K562 (cell line): Measurements from ENCODE around the gene MOB1A. TPM values are rescaled to one million over a fixed set of nuclear protein-coding genes. Genes with fewer than 3 reads are reported as not detected.

Experiments
- FOXA1 ChIP-seq: fragments of 450-650 bp; IDR thresholded peaks from 2 replicates; pipeline ENCODE4 v1.6.1; 2016; ENCODE audit warnings: mild to moderate bottlenecking, borderline replicate concordance
- GABPA ChIP-seq: fragments of 200-800 bp; sonication (Bioruptor generic); conservative IDR thresholded peaks from 2 replicates; pipeline ENCODE4 v1.6.1; 2016; ENCODE audit warnings: low read depth, missing genetic modification characterization, missing compliant biosample characterization
- HNRNPH1 ChIP-seq: fragments of 200-400 bp; formaldehyde crosslinking; optimal IDR thresholded peaks from 2 replicates; pipeline ENCODE3; 2017; ENCODE audit warnings: low read depth, mild to moderate bottlenecking, low read length, moderate library complexity
- KLF1 ChIP-seq: fragments of 450-650 bp; IDR thresholded peaks from 2 replicates; pipeline ENCODE4 v1.6.1; 2016; ENCODE audit warnings: missing genetic modification characterization, missing compliant biosample characterization
- KLF16 ChIP-seq: IDR thresholded peaks from 2 replicates; pipeline ENCODE4 v1.6.1; 2016; ENCODE audit warnings: antibody characterized with exemption
- MLLT1 ChIP-seq, 2 experiments: fragments of 450-650 bp; IDR thresholded peaks; 2 replicates each; pipeline ENCODE4 v1.6.1; 2016
- NR2C1 ChIP-seq, 2 experiments: fragments of 450-650 bp; IDR thresholded peaks; 2 replicates each; pipeline ENCODE4 v1.6.1; 2017; ENCODE audit warnings: mild to moderate bottlenecking in 2 of 2, antibody characterized with exemption in 1 of 2, inconsistent platforms in 1 of 2, missing compliant biosample characterization in 1 of 2, missing genetic modification characterization in 1 of 2
- NR2F6 ChIP-seq: fragments of 450-650 bp; formaldehyde crosslinking; IDR thresholded peaks from 2 replicates; pipeline ENCODE4 v1.4.0; 2020; ENCODE audit warnings: mild to moderate bottlenecking
- SMAD4 ChIP-seq: fragments of 250-450 bp; sonication (Bioruptor Pico); conservative IDR thresholded peaks from 2 replicates; pipeline ENCODE4 v1.8.0; 2021; ENCODE audit warnings: inconsistent platforms, mild to moderate bottlenecking, moderate library complexity
- TAF7 ChIP-seq: fragments of 450-650 bp; IDR thresholded peaks from 2 replicates; pipeline ENCODE4 v1.6.1; 2016; ENCODE audit warnings: missing genetic modification characterization, missing compliant biosample characterization
- TAF9B ChIP-seq: fragments of 450-650 bp; IDR thresholded peaks from 2 replicates; pipeline ENCODE4 v1.6.1; 2018; ENCODE audit warnings: mild to moderate bottlenecking; ENCODE audit not compliant: partially characterized antibody
- TGIF2 ChIP-seq: sonication (generic); formaldehyde crosslinking; IDR thresholded peaks from 2 replicates; pipeline ENCODE4 v1.8.1; 2022; ENCODE audit warnings: mild to moderate bottlenecking, missing genetic modification reagents, moderate library complexity
- ZNF24 ChIP-seq: fragments of 450-650 bp; IDR thresholded peaks from 2 replicates; pipeline ENCODE4 v1.6.1; 2016
- ZNF695 ChIP-seq: fragments of 450-650 bp; formaldehyde crosslinking; IDR thresholded peaks from 2 replicates; pipeline ENCODE4 v1.4.0; 2020; ENCODE audit warnings: mild to moderate bottlenecking, moderate library complexity
- ZNF780A ChIP-seq: fragments of 250-450 bp; sonication (Bioruptor Pico); IDR thresholded peaks from 2 replicates; pipeline ENCODE4 v1.5.0; 2021; ENCODE audit warnings: mild to moderate bottlenecking
- polyA plus RNA-seq, 8 experiments: library from polyadenylated mRNA; depleted of rRNA in 4 of 8; stranded (reverse) in 5 of 8; unstranded in 3 of 8; fragments of >200 nt; fragmentation: Nextera tagmentation in 2 of 8; fragmentation: Illumina TruSeq in 1 of 8; extraction: Ambion mirVana in 2 of 8; extraction: Trizol in 1 of 8; gene quantifications; 2 replicates each; pipeline versions ENCODE4 v1.2.1 to v1.2.3, GENCODE V29; 2011 to 2014; ENCODE audit warnings: inconsistent platforms in 1 of 8, missing spikeins in 1 of 8
- total RNA-seq, 7 experiments: library from RNA; depleted of rRNA in 6 of 7; stranded (reverse); fragments of >200 nt in 6 of 7; fragmentation: Illumina TruSeq in 2 of 7; extraction: Trizol in 2 of 7; gene quantifications; 2 replicates each; pipeline versions ENCODE4 v1.2.1 to v1.2.3, GENCODE V29; 2011 to 2021; ENCODE audit warnings: low replicate concordance in 1 of 7
- TF ChIP-seq, protein P1 (sequence below): fragments of 450-650 bp; formaldehyde crosslinking; IDR thresholded peaks from 2 replicates; pipeline ENCODE4 v1.4.0; 2022; ENCODE audit warnings: mild to moderate bottlenecking, moderate library complexity
- TF ChIP-seq, protein P2 (sequence below): fragments of 450-650 bp; formaldehyde crosslinking; IDR thresholded peaks from 2 replicates; pipeline ENCODE4 v1.4.0; 2020; ENCODE audit warnings: mild to moderate bottlenecking, moderate library complexity
- TF ChIP-seq, protein P3 (sequence below): IDR thresholded peaks from 3 replicates; pipeline ENCODE4 v1.6.1; 2011; ENCODE audit warnings: borderline replicate concordance, mild to moderate bottlenecking; ENCODE audit not compliant: insufficient read length, insufficient read depth

MOB1A gene
- total and polyA plus RNA-seq, 9 of the 15 experiments (the other 6 are each of a cell fraction or from before 2014, with no cell fraction given) = 24.8 to 100 (median 60.2) TPM

GRCh38 chr2:74179063-74179865 lies 585 bp upstream of the MOB1A start (continued):
- TF ChIP-seq MLLT1 (IDR thresholded peaks at IDR 0.05) (no peak), KLF16 (no peak), HNRNPH1 (no peak), NR2F6 (no peak), ZNF780A (CRISPR knock-in tag) (no peak), TGIF2 (CRISPR knock-in tag) (no peak), NR2C1 (IDR thresholded peaks at IDR 0.05) (peak; percentile 15; the same call in 1 of the 2 replicates), NR2C1 (tag; IDR thresholded peaks at IDR 0.05) (0 out of 2 replicates have a peak, but pooled peaks have one; percentile 20), KLF1 (tag) (no peak), TAF7 (0 out of 2 replicates have a peak, but pooled peaks have one; percentile 23), GABPA (tag) (peak; percentile 52), ZNF695 (CRISPR knock-in tag) (no peak), ZNF24 (no peak), TAF9B (no peak), FOXA1 (no peak), SMAD4 (CRISPR knock-in tag) (no peak)
- TF ChIP-seq, protein P1, sequence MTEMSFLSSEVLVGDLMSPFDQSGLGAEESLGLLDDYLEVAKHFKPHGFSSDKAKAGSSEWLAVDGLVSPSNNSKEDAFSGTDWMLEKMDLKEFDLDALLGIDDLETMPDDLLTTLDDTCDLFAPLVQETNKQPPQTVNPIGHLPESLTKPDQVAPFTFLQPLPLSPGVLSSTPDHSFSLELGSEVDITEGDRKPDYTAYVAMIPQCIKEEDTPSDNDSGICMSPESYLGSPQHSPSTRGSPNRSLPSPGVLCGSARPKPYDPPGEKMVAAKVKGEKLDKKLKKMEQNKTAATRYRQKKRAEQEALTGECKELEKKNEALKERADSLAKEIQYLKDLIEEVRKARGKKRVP = no peak
- TF ChIP-seq, protein P2, sequence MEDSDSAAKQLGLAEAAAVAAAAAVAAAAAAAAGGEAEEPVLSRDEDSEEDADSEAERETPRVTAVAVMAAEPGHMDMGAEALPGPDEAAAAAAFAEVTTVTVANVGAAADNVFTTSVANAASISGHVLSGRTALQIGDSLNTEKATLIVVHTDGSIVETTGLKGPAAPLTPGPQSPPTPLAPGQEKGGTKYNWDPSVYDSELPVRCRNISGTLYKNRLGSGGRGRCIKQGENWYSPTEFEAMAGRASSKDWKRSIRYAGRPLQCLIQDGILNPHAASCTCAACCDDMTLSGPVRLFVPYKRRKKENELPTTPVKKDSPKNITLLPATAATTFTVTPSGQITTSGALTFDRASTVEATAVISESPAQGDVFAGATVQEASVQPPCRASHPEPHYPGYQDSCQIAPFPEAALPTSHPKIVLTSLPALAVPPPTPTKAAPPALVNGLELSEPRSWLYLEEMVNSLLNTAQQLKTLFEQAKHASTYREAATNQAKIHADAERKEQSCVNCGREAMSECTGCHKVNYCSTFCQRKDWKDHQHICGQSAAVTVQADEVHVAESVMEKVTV (CRISPR knock-in tag) = no peak
- TF ChIP-seq, protein P3, sequence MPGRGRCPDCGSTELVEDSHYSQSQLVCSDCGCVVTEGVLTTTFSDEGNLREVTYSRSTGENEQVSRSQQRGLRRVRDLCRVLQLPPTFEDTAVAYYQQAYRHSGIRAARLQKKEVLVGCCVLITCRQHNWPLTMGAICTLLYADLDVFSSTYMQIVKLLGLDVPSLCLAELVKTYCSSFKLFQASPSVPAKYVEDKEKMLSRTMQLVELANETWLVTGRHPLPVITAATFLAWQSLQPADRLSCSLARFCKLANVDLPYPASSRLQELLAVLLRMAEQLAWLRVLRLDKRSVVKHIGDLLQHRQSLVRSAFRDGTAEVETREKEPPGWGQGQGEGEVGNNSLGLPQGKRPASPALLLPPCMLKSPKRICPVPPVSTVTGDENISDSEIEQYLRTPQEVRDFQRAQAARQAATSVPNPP = no peak
